ENCODE data around the gene C11orf97. TPM values are rescaled to one million over a fixed set of nuclear protein-coding genes. Genes with fewer than 3 reads are reported as not detected.
A peak's percentile ranks its signal among the peaks of the same experiment; 100 is the strongest.

C11orf97 gene
- total RNA-seq (2011; cell fraction: chromatin; rRNA removed; ENCODE audit: low replicate concordance): not detected in 2 replicates
- not detected in 2 replicates for total RNA-seq (2011; cell fraction: nucleolus; rRNA removed)
- total RNA-seq (2011; cell fraction: nucleoplasm; rRNA removed): not detected in 2 replicates
- total RNA-seq (2014; rRNA removed) (not detected in 2 replicates), total RNA-seq (2014; rRNA removed; fragmentation: Illumina TruSeq; extraction: Trizol) (not detected in 2 replicates), total RNA-seq (2015; rRNA removed; fragmentation: Illumina TruSeq; extraction: Trizol) (not detected in 2 replicates), total RNA-seq (2021) (not detected in 2 replicates), polyA plus RNA-seq (2011; rRNA removed) (not detected in 2 replicates), polyA plus RNA-seq (2014; fragmentation: Illumina TruSeq; extraction: Trizol) (not detected in 2 replicates), polyA plus RNA-seq (2014; fragmentation: Nextera tagmentation; extraction: Ambion mirVana) (not detected), polyA plus RNA-seq (2014; rRNA removed) (not detected in 2 replicates), polyA minus RNA-seq (2011; rRNA and poly(A)+ RNA removed) (not detected in 2 replicates), Bru-seq, nascent RNA (percentile 9 among the genes with signal in this experiment), BruChase-seq, experiment 1, labeled RNA remaining after a 2-hour chase (percentile 13 among the genes with signal in this experiment), BruChase-seq, experiment 2, labeled RNA remaining after a 6-hour chase (not detected)
- not detected in 2 replicates for polyA plus RNA-seq (2011; cell fraction: cytosol; rRNA removed)
- not detected in 2 replicates for polyA plus RNA-seq (2011; cell fraction: nucleus; rRNA removed)
- polyA plus RNA-seq (2012): not detected in 2 replicates
- not detected in 2 replicates for polyA minus RNA-seq (2011; cell fraction: cytosol; rRNA and poly(A)+ RNA removed)
- not detected in 2 replicates for polyA minus RNA-seq (2011; cell fraction: nucleus; rRNA and poly(A)+ RNA removed)
- long read RNA-seq, experiment 1: 0 reads
- long read RNA-seq, experiment 2: 0 reads
- long read RNA-seq, experiment 3: 0 reads

GRCh38 chr11:94511932-94512781 lies at the start of gene C11orf97:
Gene C11orf97, plus strand, starts transcription at chr11:94512461. Its CDS starts 68 bp downstream, at chr11:94512529.
- FAIRE-seq (no peak), DNase-seq (ENCODE audit: extremely low read depth in 1 of 4, low spot score in 3 of 4) (peak; percentile 13 to 44 (median 16)), ATAC-seq (peak; percentile 85)
- Histone ChIP-seq H2AFZ (ENCODE audit: low read depth, low read length) (peak within 1 kb of the TSS; percentile 16; the same call in 1 of the 2 replicates), H3K27ac (ENCODE audit: extremely low read depth, low read depth, low read length) (no peak within 1 kb of the TSS), H3K36me3 (ENCODE audit: control insufficient read depth, insufficient read depth, low read length) (no peaks in the 10 kb centered on the region), H4K20me1 (replicated peaks; ENCODE audit: control insufficient read depth, insufficient read depth, low read length) (no peaks in the 10 kb centered on the region), H3K4me1 (replicated peaks in 1 of 2; ENCODE audit: control insufficient read depth in 2 of 2, insufficient read depth in 2 of 2, low read length in 2 of 2) (peaks cover 0 to 7% of the 10 kb centered on the region in 2 experiments; a peak in 2 of 5 replicates), H3K27me3 (ENCODE audit: control insufficient read depth in 2 of 2, insufficient read depth in 2 of 2, low read length in 2 of 2) (peaks cover 2 to 4% of the 10 kb centered on the region in 2 experiments; a peak in 2 of 5 replicates), H3K4me3 (peak within 1 kb of the TSS; percentile 37), H3K9me3 (replicated peaks; ENCODE audit: control insufficient read depth, insufficient read depth, low read depth, low read length) (no peaks in the 10 kb centered on the region), H3K9ac (ENCODE audit: insufficient read depth in 1 of 2, low read depth in 2 of 2, low read length in 2 of 2) (peak within 1 kb of the TSS in 1 of 2 experiments; percentile 23; a peak in 1 of 4 replicates), H3K4me2 (ENCODE audit: insufficient read depth, low read length) (peak within 1 kb of the TSS; percentile 63), H3K9me1 (ENCODE audit: control insufficient read depth, insufficient read depth, low read length) (no peaks in the 10 kb centered on the region), H3K79me2 (ENCODE audit: control insufficient read depth, insufficient read depth, low read length) (no peaks in the 10 kb centered on the region)
- WGBS (ENCODE audit: insufficient coverage, low coverage, missing lambda C conversion rate): 35% methylated on average over 51 of the region's 53 CpGs
- intact Hi-C loops (cut with micrococcal nuclease): no loop called here
- POLR2A ChIA-PET: interaction anchor here (0.9 kb wide), 1 partner anchor 18 kb away, joined by 4 read pairs; no protein-coding TSS in a partner anchor
- in situ Hi-C loops (cut with MboI): no loop called here
- BruUV-seq (replicated peaks): no TSS peak
- CTCF ChIA-PET (ENCODE audit: low intra/inter-chr PET ratio): no interaction called here
- no peak for TF ChIP-seq ZNF717 (CRISPR knock-in tag; IDR thresholded peaks at IDR 0.05)
- TF ChIP-seq, protein P1, sequence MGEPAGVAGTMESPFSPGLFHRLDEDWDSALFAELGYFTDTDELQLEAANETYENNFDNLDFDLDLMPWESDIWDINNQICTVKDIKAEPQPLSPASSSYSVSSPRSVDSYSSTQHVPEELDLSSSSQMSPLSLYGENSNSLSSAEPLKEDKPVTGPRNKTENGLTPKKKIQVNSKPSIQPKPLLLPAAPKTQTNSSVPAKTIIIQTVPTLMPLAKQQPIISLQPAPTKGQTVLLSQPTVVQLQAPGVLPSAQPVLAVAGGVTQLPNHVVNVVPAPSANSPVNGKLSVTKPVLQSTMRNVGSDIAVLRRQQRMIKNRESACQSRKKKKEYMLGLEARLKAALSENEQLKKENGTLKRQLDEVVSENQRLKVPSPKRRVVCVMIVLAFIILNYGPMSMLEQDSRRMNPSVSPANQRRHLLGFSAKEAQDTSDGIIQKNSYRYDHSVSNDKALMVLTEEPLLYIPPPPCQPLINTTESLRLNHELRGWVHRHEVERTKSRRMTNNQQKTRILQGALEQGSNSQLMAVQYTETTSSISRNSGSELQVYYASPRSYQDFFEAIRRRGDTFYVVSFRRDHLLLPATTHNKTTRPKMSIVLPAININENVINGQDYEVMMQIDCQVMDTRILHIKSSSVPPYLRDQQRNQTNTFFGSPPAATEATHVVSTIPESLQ (CRISPR knock-in tag; IDR thresholded peaks at IDR 0.05): no peak
- no peak for TF ChIP-seq SMARCB1 (IDR thresholded peaks at IDR 0.05; ENCODE audit: insufficient read length, low read depth)
- TF ChIP-seq HNRNPK (IDR thresholded peaks at IDR 0.05; ENCODE audit: low read depth, low read length, poor library complexity, severe bottlenecking): no peak
- TF ChIP-seq GATAD2A (IDR thresholded peaks at IDR 0.05): no peak
- TF ChIP-seq TSC22D4 (tag; IDR thresholded peaks at IDR 0.05): no peak
- no peak for TF ChIP-seq PHF20 (IDR thresholded peaks at IDR 0.05; ENCODE audit: partially characterized antibody)
- TF ChIP-seq RFX1 (IDR thresholded peaks at IDR 0.05): peak; percentile 82
- no peak for TF ChIP-seq CHD1 (IDR thresholded peaks at IDR 0.05; ENCODE audit: low read length)
- TF ChIP-seq PHF21A (IDR thresholded peaks at IDR 0.05; ENCODE audit: borderline replicate concordance, low read depth): no peak
- peak; percentile 42; the same call in 1 of the 2 replicates for TF ChIP-seq NKRF (IDR thresholded peaks at IDR 0.05; ENCODE audit: borderline replicate concordance)
- no peak for TF ChIP-seq PPARD (CRISPR knock-in tag; IDR thresholded peaks at IDR 0.05)
- no peak for TF ChIP-seq RBFOX2 (IDR thresholded peaks at IDR 0.05; ENCODE audit: low read depth, low read length)
- TF ChIP-seq ZBTB8A (IDR thresholded peaks at IDR 0.05; ENCODE audit: partially characterized antibody): no peak
